HepG2 (cell line): ENCODE data around the gene STMN1. TPM values are rescaled to one million over a fixed set of nuclear protein-coding genes. Genes with fewer than 3 reads are reported as not detected.
A peak's percentile ranks its signal among the peaks of the same experiment; 100 is the strongest.

Source experiments
- CEBPB ChIP-seq: IDR thresholded peaks from 2 replicates; pipeline ENCODE4 v1.6.1; 2011; ENCODE audit warnings: low read depth, low read length, improper control_type of control experiment, borderline replicate concordance
- GTF3A ChIP-seq: sonication (generic); formaldehyde crosslinking; conservative IDR thresholded peaks from 2 replicates; pipeline ENCODE4 v1.4.0; 2020; ENCODE audit warnings: mild to moderate bottlenecking, missing genetic modification reagents
- MED1 ChIP-seq: sonication (generic); formaldehyde crosslinking; IDR thresholded peaks from 2 replicates; pipeline ENCODE4 v1.4.0; 2020; ENCODE audit warnings: missing genetic modification reagents
- NCOA1 ChIP-seq: sonication (generic); formaldehyde crosslinking; IDR thresholded peaks from 2 replicates; pipeline ENCODE4 v1.9.0; 2021; ENCODE audit warnings: missing genetic modification reagents
- PRDM10 ChIP-seq: sonication (generic); formaldehyde crosslinking; IDR thresholded peaks from 2 replicates; pipeline ENCODE4 v1.4.0; 2020; ENCODE audit warnings: low read depth, missing genetic modification reagents
- RERE ChIP-seq: IDR thresholded peaks from 2 replicates; pipeline ENCODE4 v1.6.1; 2016; ENCODE audit warnings: low read depth, missing genetic modification reagents, missing compliant biosample characterization
- SETDB1 ChIP-seq: sonication (generic); formaldehyde crosslinking; IDR thresholded peaks from 2 replicates; pipeline ENCODE4 v1.5.1; 2020; ENCODE audit warnings: missing genetic modification reagents, mild to moderate bottlenecking, borderline replicate concordance
- SKI ChIP-seq: fragments of 450-650 bp; IDR thresholded peaks from one replicate; pipeline ENCODE4 v1.6.1; 2018; ENCODE audit warnings: mild to moderate bottlenecking; ENCODE audit not compliant: partially characterized antibody
- SRY ChIP-seq: sonication (generic); formaldehyde crosslinking; IDR thresholded peaks from 2 replicates; pipeline ENCODE4 v1.8.0; 2022; ENCODE audit warnings: mild to moderate bottlenecking, missing genetic modification reagents
- ZMYM3 ChIP-seq: sonication (generic); formaldehyde crosslinking; IDR thresholded peaks from 2 replicates; pipeline ENCODE4 v1.5.1; 2020; ENCODE audit warnings: mild to moderate bottlenecking, missing genetic modification reagents
- ZNF496 ChIP-seq: sonication (generic); formaldehyde crosslinking; IDR thresholded peaks from 2 replicates; pipeline ENCODE4 v1.8.1; 2023; ENCODE audit warnings: mild to moderate bottlenecking, moderate library complexity, missing genetic modification reagents; ENCODE audit not compliant: insufficient replicate concordance
- ZNF556 ChIP-seq: sonication (generic); formaldehyde crosslinking; IDR thresholded peaks from 2 replicates; pipeline ENCODE4 v1.4.0; 2020; ENCODE audit warnings: mild to moderate bottlenecking, missing genetic modification reagents, borderline replicate concordance
- ZNF574 ChIP-seq: sonication (generic); formaldehyde crosslinking; IDR thresholded peaks from 2 replicates; pipeline ENCODE4 v1.4.0; 2020; ENCODE audit warnings: missing genetic modification reagents
- ZSCAN20 ChIP-seq: sonication (generic); formaldehyde crosslinking; IDR thresholded peaks from 2 replicates; pipeline ENCODE4 v1.4.0; 2020; ENCODE audit warnings: missing genetic modification reagents, mild to moderate bottlenecking, borderline replicate concordance
- polyA plus RNA-seq, 8 experiments: library from polyadenylated mRNA; depleted of rRNA in 3 of 8; stranded (reverse) in 7 of 8; unstranded in 1 of 8; fragments of >200 nt; fragmentation: Illumina TruSeq in 4 of 8; extraction: Trizol in 4 of 8; gene quantifications; 2 replicates each; pipeline versions ENCODE4 v1.2.1 to v1.2.3, GENCODE V29; 2011 to 2016; ENCODE audit warnings: low read depth in 4 of 8, missing spikeins in 1 of 8, mixed read lengths in 1 of 8; ENCODE audit not compliant: insufficient read depth in 1 of 8
- total RNA-seq, 5 experiments: library from RNA; depleted of rRNA; stranded (reverse); fragments of >200 nt; fragmentation: Illumina TruSeq; extraction: Trizol; gene quantifications; 2 replicates each; pipeline ENCODE4 v1.2.3, GENCODE V29; 2016; ENCODE audit warnings: low read depth in 1 of 5

Gene STMN1
- total and polyA plus RNA-seq, 2 of the 13 experiments (the other 11 are each of a cell fraction or from before 2014, with no cell fraction given): 45.9 to 409 TPM

- TF ChIP-seq PRDM10 (CRISPR knock-in tag): no peak
- no peak for TF ChIP-seq ZNF556 (CRISPR knock-in tag)
- TF ChIP-seq ZMYM3 (CRISPR knock-in tag): peak; percentile 50; the same call in 1 of the 2 replicates
- TF ChIP-seq NCOA1 (CRISPR knock-in tag): no peak
- 0 out of 2 replicates have a peak, but pooled peaks have one; percentile 3 for TF ChIP-seq ZSCAN20 (CRISPR knock-in tag)
- 0 out of 2 replicates have a peak, but pooled peaks have one; percentile 38 for TF ChIP-seq GTF3A
- TF ChIP-seq ZNF496 (CRISPR knock-in tag): no peak
- TF ChIP-seq SETDB1 (CRISPR knock-in tag): no peak
- no peak; the same call in 1 of the 2 replicates for TF ChIP-seq RERE (CRISPR knock-in tag)
- peak; percentile 40; the same call in 1 of the 2 replicates for TF ChIP-seq ZNF574
- TF ChIP-seq CEBPB: no peak
- TF ChIP-seq SKI: peak; percentile 11
- peak; percentile 84 for TF ChIP-seq MED1 (CRISPR knock-in tag)
- no peak for TF ChIP-seq SRY (CRISPR knock-in tag)
These were observed 44.6 kb downstream of the STMN1 start (continued) for GRCh38 chr1:25861316-25862286.
